Fibroblast of pulmonary artery (primary cell): ENCODE results near the gene CPVL.
A peak's percentile ranks its signal among the peaks of the same experiment; 100 is the strongest.

Source experiments
- DNase-seq: peaks from one replicate; pipeline ENCODE4 v3.0.0-alpha.2; 2010; ENCODE audit warnings: low read depth
- H3K4me3 ChIP-seq: replicated peaks from 2 replicates; pipeline ENCODE4 v1.5.1; 2011; ENCODE audit warnings: low read depth, mild to moderate bottlenecking, control low read depth, low read length, moderate library complexity
- CTCF ChIP-seq: IDR thresholded peaks from 2 replicates; pipeline ENCODE4 v1.5.1; 2011; ENCODE audit warnings: mild to moderate bottlenecking, control low read depth, low read length, inconsistent platforms; ENCODE audit errors: missing control alignments

The CPVL gene

GRCh38 chr7:29014725-29015124 is 131.6 kb downstream of the CPVL start:
- DNase-seq = no peak
- no peak for TF ChIP-seq CTCF
- H3K4me3 ChIP-seq = no peak overlapping the region

- TF ChIP-seq CTCF = no peak
- no peak for DNase-seq
- no peak overlapping the region for H3K4me3 ChIP-seq
Measured at GRCh38 chr7:29013931-29014330, 132.4 kb downstream of the CPVL start.

GRCh38 chr7:29013082-29013695 is 133.1 kb downstream of the CPVL start:
- no peak overlapping the region for H3K4me3 ChIP-seq
- no peak for DNase-seq
- no peak for TF ChIP-seq CTCF

- DNase-seq = no peak
Measured at GRCh38 chr7:29009947-29010346, 136.4 kb downstream of the CPVL start.

GRCh38 chr7:29008590-29008989 is 137.7 kb downstream of the CPVL start:
- no peak for TF ChIP-seq CTCF
- no peak for DNase-seq
- no peak overlapping the region for H3K4me3 ChIP-seq

More at GRCh38 chr7:29009947-29010346, 136.4 kb downstream of the CPVL start:
- H3K4me3 ChIP-seq = no peak overlapping the region
- TF ChIP-seq CTCF = no peak

GRCh38 chr7:29007127-29007526 is 139.2 kb downstream of the CPVL start:
- no peak overlapping the region for H3K4me3 ChIP-seq
- DNase-seq = no peak
- no peak for TF ChIP-seq CTCF

GRCh38 chr7:29005829-29006228 is 140.5 kb downstream of the CPVL start:
- H3K4me3 ChIP-seq = no peak overlapping the region
- TF ChIP-seq CTCF = no peak
- DNase-seq = peak; percentile 42
